PC-9 (cell line): ENCODE data around the gene DPM2. TPM values are rescaled to one million over a fixed set of nuclear protein-coding genes. Genes with fewer than 3 reads are reported as not detected.

ENCODE experiments used
- BruUV-seq: library from RNA; stranded (reverse); fragments of 400-500 nt; replicated peaks from 2 replicates; lab custom pipeline; 2021; lab: Mats Ljungman, UMichigan
- CTCF ChIA-PET: fragments of 300-600 bp; sonication (Branson Sonifier 250); formaldehyde crosslinking; loops from one replicate; lab custom pipeline; 2022; ENCODE audit warnings: antibody characterized with exemption; lab: Charles Lee
- POLR2A ChIA-PET: fragments of 300-600 bp; sonication (Branson Sonifier 250); formaldehyde crosslinking; loops from one replicate; lab custom pipeline; 2022; ENCODE audit warnings: antibody characterized with exemption; ENCODE audit not compliant: unreplicated experiment; lab: Charles Lee
- DNase-seq, 2 experiments: peaks; one replicate each; pipeline versions ENCODE4 v3.0.0 to v3.0.0-alpha.2; 2015 to 2022; ENCODE audit warnings: mixed read lengths in 1 of 2
- H2AFZ ChIP-seq: fragments of 200-600 bp; sonication (generic); 2 replicates; pipeline ENCODE4 v1.8.1; 2017; ENCODE audit warnings: antibody characterized with exemption
- H3F3A ChIP-seq: fragments of 200-600 bp; sonication (generic); 2 replicates; pipeline ENCODE4 v1.8.1; 2017; ENCODE audit warnings: antibody characterized with exemption, mild to moderate bottlenecking, low read depth; ENCODE audit not compliant: insufficient read depth
- H3K27ac ChIP-seq: fragments of 200-600 bp; sonication (generic); 2 replicates; pipeline ENCODE4 v1.6.1; 2016; ENCODE audit warnings: mixed run types
- H3K27me3 ChIP-seq: fragments of 200-600 bp; sonication (generic); 2 replicates; pipeline ENCODE4 v1.6.1; 2016; ENCODE audit warnings: low read depth, mixed run types; ENCODE audit not compliant: insufficient read depth
- H3K36me3 ChIP-seq: fragments of 200-600 bp; sonication (generic); 2 replicates; pipeline ENCODE4 v1.6.1; 2016; ENCODE audit warnings: low read depth, mixed run types
- H3K4me1 ChIP-seq: fragments of 200-600 bp; sonication (generic); replicated peaks from 2 replicates; pipeline ENCODE4 v1.6.1; 2016; ENCODE audit warnings: mixed run types; ENCODE audit not compliant: insufficient read depth
- H3K4me2 ChIP-seq: fragments of 200-600 bp; sonication (generic); 2 replicates; pipeline ENCODE4 v1.6.1; 2017; ENCODE audit warnings: mixed run types
- H3K4me3 ChIP-seq: fragments of 200-600 bp; sonication (generic); 2 replicates; pipeline ENCODE4 v1.6.1; 2016; ENCODE audit warnings: mixed run types
- H3K79me2 ChIP-seq: fragments of 200-600 bp; sonication (generic); 2 replicates; pipeline ENCODE4 v1.6.1; 2017; ENCODE audit warnings: low read depth, mixed run types
- H3K9me2 ChIP-seq: fragments of 200-600 bp; sonication (generic); 2 replicates; pipeline ENCODE4 v1.8.1; 2017; ENCODE audit warnings: mild to moderate bottlenecking; ENCODE audit not compliant: insufficient read depth
- H3K9me3 ChIP-seq: fragments of 200-600 bp; sonication (generic); 2 replicates; pipeline ENCODE4 v1.8.1; 2016; ENCODE audit warnings: low read depth; ENCODE audit not compliant: insufficient read depth
- H4K20me1 ChIP-seq: fragments of 200-600 bp; sonication (generic); 2 replicates; pipeline ENCODE4 v1.8.1; 2017; ENCODE audit not compliant: insufficient read depth
- EZH2 ChIP-seq: fragments of 200-600 bp; sonication (generic); IDR thresholded peaks from 2 replicates; pipeline ENCODE4 v1.8.0; 2017; ENCODE audit warnings: antibody characterized with exemption, low read depth
- intact Hi-C: fragments of 100-400 bp; cut with micrococcal nuclease; formaldehyde crosslinking; loops from one replicate; pipeline ENCODE4 v1.10.0; 2022; ENCODE audit not compliant: unreplicated experiment
- total RNA-seq: library from RNA; stranded (reverse); gene quantifications from 2 replicates; pipeline ENCODE4 v1.2.3, GENCODE V29; 2021
- TF ChIP-seq, protein P1 (sequence below): fragments of 200-600 bp; sonication (generic); conservative IDR thresholded peaks from 2 replicates; pipeline ENCODE4 v1.6.1; 2017; ENCODE audit warnings: mixed run types, antibody characterized with exemption, mild to moderate bottlenecking, moderate library complexity

DPM2 gene
- total RNA-seq, 1 experiment from 2014 or later, result 79.4 TPM

DNA sequence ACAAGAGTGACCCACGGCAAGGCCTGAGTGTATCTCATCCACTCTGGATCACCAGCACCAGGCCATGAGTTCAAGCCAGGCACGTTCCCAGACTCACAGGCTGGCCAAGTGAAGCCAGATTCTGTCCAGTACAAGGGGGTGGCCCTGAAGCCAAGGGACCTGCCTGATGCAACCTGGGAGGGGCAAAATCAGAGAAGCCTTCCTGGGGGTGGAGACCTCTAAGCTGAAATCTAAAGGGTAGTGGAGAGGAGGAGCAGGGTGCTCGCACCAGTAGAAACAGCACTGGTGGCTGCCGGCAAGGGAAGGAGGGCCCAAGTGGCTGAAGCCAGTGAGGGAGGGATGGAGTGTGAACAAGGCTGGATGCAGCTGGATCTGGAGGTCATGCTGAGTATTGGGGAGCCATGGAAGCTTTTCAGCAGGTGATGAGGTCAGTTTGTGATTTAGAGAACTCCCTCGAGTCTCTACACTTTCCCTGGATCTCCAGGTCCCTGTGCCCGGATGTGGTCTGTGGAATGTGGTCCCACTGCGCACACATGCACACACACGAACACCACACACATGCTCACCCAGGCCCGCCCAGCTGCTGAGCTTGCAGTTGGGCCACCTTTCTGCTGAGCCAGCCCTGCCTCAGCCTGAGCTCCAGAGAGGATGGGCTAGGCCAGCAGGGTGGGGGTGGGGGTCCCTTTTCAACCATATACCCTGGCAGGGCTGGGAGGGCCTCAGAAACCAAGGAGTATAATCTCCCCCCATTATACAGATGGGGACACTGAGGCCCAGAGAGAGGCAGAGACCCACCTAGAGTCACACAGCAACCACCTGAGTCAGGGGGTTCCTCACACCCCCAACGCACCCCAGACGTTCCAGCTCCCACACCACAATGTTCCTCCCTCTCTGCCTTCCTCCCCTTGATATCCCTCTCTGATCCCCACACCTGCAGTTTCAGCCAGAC is 8.7 kb downstream of the DPM2 start:
- Histone ChIP-seq H3K36me3 (no peaks in the 10 kb centered on the region), H3K4me3 (peak overlapping the region; percentile 63), H3K4me2 (peak overlapping the region; percentile 91), H2AFZ (no peak overlapping the region), H3K4me1 (peaks cover 37% of the 10 kb centered on the region), H3K27ac (no peak overlapping the region), H3K9me2 (no peaks in the 10 kb centered on the region), H3F3A (peaks cover 59% of the 10 kb centered on the region), H4K20me1 (0 out of 2 replicates have a peak, but pooled peaks cover 3% of the 10 kb centered on the region), H3K27me3 (no peaks in the 10 kb centered on the region), H3K79me2 (no peaks in the 10 kb centered on the region), H3K9me3 (no peaks in the 10 kb centered on the region)
- TF ChIP-seq, protein P1, sequence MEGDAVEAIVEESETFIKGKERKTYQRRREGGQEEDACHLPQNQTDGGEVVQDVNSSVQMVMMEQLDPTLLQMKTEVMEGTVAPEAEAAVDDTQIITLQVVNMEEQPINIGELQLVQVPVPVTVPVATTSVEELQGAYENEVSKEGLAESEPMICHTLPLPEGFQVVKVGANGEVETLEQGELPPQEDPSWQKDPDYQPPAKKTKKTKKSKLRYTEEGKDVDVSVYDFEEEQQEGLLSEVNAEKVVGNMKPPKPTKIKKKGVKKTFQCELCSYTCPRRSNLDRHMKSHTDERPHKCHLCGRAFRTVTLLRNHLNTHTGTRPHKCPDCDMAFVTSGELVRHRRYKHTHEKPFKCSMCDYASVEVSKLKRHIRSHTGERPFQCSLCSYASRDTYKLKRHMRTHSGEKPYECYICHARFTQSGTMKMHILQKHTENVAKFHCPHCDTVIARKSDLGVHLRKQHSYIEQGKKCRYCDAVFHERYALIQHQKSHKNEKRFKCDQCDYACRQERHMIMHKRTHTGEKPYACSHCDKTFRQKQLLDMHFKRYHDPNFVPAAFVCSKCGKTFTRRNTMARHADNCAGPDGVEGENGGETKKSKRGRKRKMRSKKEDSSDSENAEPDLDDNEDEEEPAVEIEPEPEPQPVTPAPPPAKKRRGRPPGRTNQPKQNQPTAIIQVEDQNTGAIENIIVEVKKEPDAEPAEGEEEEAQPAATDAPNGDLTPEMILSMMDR, result no peak
- no peak for TF ChIP-seq EZH2
- POLR2A ChIA-PET, result interaction anchor here (0.6 kb wide), 1 partner anchor 200 kb away, joined by 12 read pairs; no protein-coding TSS in a partner anchor
- no peak for DNase-seq
- no TSS peak for BruUV-seq
- intact Hi-C loops, result no loop called here
- CTCF ChIA-PET, result interaction anchor here (0.6 to 1.0 kb wide), 4 partner anchors 95 to 200 kb away, joined by 3 to 7 read pairs (median 4); no protein-coding TSS in a partner anchor

DNA sequence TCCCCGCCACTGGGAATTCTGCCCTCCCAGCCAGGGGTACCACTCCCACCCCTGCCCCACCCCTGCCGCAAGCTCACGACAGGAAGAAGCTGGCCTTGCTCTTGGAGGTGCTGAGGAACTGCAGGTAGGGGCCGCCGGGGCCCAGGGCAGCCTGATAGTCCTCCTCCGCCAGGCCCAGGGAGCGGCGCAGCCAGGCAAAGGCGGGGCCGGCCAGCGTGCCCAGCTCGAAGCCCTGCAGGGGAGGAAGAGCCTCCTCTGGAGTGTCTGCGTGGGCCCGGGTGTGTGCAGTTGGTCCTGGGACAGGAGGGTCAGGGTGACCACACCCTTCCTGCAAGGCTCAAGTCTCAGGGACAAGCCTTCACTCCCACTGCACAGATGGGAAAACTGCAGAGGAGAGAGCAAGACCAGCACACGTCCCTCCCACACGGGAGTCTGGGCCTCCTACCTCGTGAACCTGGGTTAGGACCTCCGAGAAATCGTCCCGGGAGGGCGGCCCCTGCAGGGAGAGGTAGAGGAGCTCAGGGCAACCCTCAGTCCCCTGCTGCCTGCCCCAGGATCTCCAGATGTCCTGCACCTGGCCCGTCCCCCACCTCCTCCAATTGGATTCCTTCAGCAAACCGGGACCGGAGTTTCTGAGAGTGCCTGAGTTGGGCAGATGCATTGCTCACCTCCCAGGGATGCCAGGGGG is 9.5 kb downstream of the DPM2 start:
- Histone ChIP-seq H3K36me3 (no peaks in the 10 kb centered on the region), H4K20me1 (0 out of 2 replicates have a peak, but pooled peaks cover 3% of the 10 kb centered on the region), H3K27me3 (no peaks in the 10 kb centered on the region), H3K4me3 (peak overlapping the region; percentile 63), H3K4me2 (peak overlapping the region; percentile 91), H3F3A (peaks cover 66% of the 10 kb centered on the region), H3K27ac (no peak overlapping the region), H3K79me2 (no peaks in the 10 kb centered on the region), H3K9me3 (no peaks in the 10 kb centered on the region), H3K9me2 (no peaks in the 10 kb centered on the region), H3K4me1 (peaks cover 37% of the 10 kb centered on the region), H2AFZ (peak overlapping the region; percentile 71)
- TF ChIP-seq, protein P1, result no peak
- TF ChIP-seq EZH2, result no peak
- intact Hi-C loops, result no loop called here
- DNase-seq, result peak in 1 of 2 experiments; percentile 54
- CTCF ChIA-PET, result interaction anchor here (0.6 to 1.0 kb wide), 3 partner anchors 107 to 201 kb away, joined by 3 to 4 read pairs (median 3); no protein-coding TSS in a partner anchor
- BruUV-seq, result no TSS peak
- POLR2A ChIA-PET, result no interaction called here
